SU-DHL-6 (cell line): Measurements from ENCODE around the gene CDH13.

Experiments
- EZH2phosphoT487 ChIP-seq: fragments of 200-600 bp; sonication (generic), shearing (Covaris generic); conservative IDR thresholded peaks from 2 replicates; pipeline ENCODE4 v1.6.1; 2018; ENCODE audit warnings: mild to moderate bottlenecking, antibody characterized with exemption, low read length, moderate library complexity, mixed read lengths
- TF ChIP-seq, protein P1 (sequence below): fragments of 200-600 bp; sonication (generic); IDR thresholded peaks from one replicate; pipeline ENCODE4 v1.5.1; 2017; ENCODE audit warnings: antibody characterized with exemption, mild to moderate bottlenecking, low read length, moderate library complexity; ENCODE audit not compliant: insufficient read depth, poor library complexity, severe bottlenecking

DNA sequence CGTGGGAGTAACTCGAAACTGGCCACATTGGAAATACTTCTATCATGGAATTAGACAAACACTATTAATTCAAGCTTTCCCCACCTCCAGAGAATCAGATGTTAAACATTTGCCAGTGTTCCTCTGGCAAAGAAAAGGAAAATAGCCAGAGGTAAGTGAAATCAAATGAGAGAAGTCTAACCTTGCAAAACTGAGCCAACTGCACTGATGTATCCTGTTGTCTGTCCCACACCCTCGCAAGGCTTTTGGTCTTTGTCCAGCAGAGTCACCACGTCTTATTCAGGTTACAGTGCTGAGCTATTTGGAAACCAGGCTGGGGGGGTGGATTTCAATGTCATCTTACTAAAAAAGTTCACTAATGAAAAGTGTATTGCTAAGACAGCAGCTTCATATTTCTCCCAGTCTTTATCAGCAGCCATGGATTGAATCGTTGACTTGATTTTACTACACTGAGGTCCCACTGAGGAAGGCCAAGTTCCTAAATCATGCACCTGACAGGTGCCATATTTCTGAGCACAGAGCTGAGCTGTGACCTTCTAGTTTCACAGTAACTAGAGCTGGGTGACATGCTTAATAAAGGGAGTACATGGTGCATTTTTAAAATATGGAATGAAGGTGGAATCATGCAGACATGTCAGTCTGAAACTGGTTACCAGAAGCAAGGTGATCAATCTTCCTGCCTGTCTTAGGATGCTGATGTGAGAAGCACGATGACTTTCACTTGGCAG lies 1095.9 kb downstream of the CDH13 start:
- TF ChIP-seq, protein P1, sequence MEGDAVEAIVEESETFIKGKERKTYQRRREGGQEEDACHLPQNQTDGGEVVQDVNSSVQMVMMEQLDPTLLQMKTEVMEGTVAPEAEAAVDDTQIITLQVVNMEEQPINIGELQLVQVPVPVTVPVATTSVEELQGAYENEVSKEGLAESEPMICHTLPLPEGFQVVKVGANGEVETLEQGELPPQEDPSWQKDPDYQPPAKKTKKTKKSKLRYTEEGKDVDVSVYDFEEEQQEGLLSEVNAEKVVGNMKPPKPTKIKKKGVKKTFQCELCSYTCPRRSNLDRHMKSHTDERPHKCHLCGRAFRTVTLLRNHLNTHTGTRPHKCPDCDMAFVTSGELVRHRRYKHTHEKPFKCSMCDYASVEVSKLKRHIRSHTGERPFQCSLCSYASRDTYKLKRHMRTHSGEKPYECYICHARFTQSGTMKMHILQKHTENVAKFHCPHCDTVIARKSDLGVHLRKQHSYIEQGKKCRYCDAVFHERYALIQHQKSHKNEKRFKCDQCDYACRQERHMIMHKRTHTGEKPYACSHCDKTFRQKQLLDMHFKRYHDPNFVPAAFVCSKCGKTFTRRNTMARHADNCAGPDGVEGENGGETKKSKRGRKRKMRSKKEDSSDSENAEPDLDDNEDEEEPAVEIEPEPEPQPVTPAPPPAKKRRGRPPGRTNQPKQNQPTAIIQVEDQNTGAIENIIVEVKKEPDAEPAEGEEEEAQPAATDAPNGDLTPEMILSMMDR = no peak
- no peak for TF ChIP-seq EZH2phosphoT487
